GM12878 (cell line): ENCODE data around the gene CCDC88C. TPM values are rescaled to one million over a fixed set of nuclear protein-coding genes. Genes with fewer than 3 reads are reported as not detected.

Source experiments
- ATF2 ChIP-seq: IDR thresholded peaks from 2 replicates; pipeline ENCODE4 v1.6.1; 2012; ENCODE audit warnings: low read length, inconsistent platforms
- CHD2 ChIP-seq: IDR thresholded peaks from 2 replicates; pipeline ENCODE4 v1.6.1; 2011; ENCODE audit warnings: low read depth, low read length, improper control_type of control experiment, borderline replicate concordance
- EED ChIP-seq: sonication (generic); IDR thresholded peaks from 2 replicates; pipeline ENCODE4 v1.6.1; 2016; ENCODE audit warnings: antibody characterized with exemption, low read depth
- FOXK2 ChIP-seq: fragments of 450-650 bp; IDR thresholded peaks from 2 replicates; pipeline ENCODE4 v1.6.1; 2017; ENCODE audit warnings: mild to moderate bottlenecking, moderate library complexity
- NFIC ChIP-seq: IDR thresholded peaks from 2 replicates; pipeline ENCODE4 v1.6.1; 2012; ENCODE audit warnings: low read depth, mild to moderate bottlenecking, inconsistent platforms, low read length, moderate library complexity
- PAX8 ChIP-seq: fragments of 450-650 bp; IDR thresholded peaks from 2 replicates; pipeline ENCODE4 v1.6.1; 2017; ENCODE audit warnings: mild to moderate bottlenecking, moderate library complexity
- PKNOX1 ChIP-seq: fragments of 450-650 bp; IDR thresholded peaks from 2 replicates; pipeline ENCODE4 v1.6.1; 2016; ENCODE audit warnings: mild to moderate bottlenecking
- POLR2A ChIP-seq: IDR thresholded peaks from 2 replicates; pipeline ENCODE4 v1.6.1; 2011; ENCODE audit warnings: low read depth, mild to moderate bottlenecking, low read length
- RAD51 ChIP-seq: fragments of 450-650 bp; IDR thresholded peaks from 2 replicates; pipeline ENCODE4 v1.6.1; 2016; ENCODE audit warnings: moderate library complexity, mild to moderate bottlenecking, inconsistent platforms
- RUNX3 ChIP-seq: IDR thresholded peaks from 2 replicates; pipeline ENCODE4 v1.6.1; 2012; ENCODE audit warnings: low read length, inconsistent platforms
- SMARCA5 ChIP-seq: fragments of 450-650 bp; IDR thresholded peaks from 2 replicates; pipeline ENCODE4 v1.6.1; 2017; ENCODE audit warnings: mild to moderate bottlenecking
- TCF7 ChIP-seq: IDR thresholded peaks from 2 replicates; pipeline ENCODE4 v1.6.1; 2014; ENCODE audit warnings: antibody characterized with exemption, borderline replicate concordance
- ZNF687 ChIP-seq: fragments of 450-650 bp; IDR thresholded peaks from 2 replicates; pipeline ENCODE4 v1.6.1; 2017; ENCODE audit warnings: mild to moderate bottlenecking, moderate library complexity
- polyA plus RNA-seq, 11 experiments: library from polyadenylated mRNA; depleted of rRNA in 4 of 11; unstranded in 6 of 11; stranded (reverse) in 5 of 11; fragments of >200 nt; fragmentation: Nextera tagmentation in 4 of 11; fragmentation: Illumina TruSeq in 1 of 11; extraction: Ambion mirVana in 4 of 11; extraction: Trizol in 1 of 11; gene quantifications; 1 replicate in 1 of 11; 2 replicates in 10 of 11; pipeline versions ENCODE4 v1.2.1 to v1.2.3, GENCODE V29; 2011 to 2016; ENCODE audit warnings: inconsistent platforms in 2 of 11, missing spikeins in 2 of 11, low read depth in 1 of 11
- total RNA-seq, 4 experiments: library from RNA; depleted of rRNA in 3 of 4; stranded (reverse); fragments of >200 nt in 3 of 4; fragmentation: Illumina TruSeq in 1 of 4; extraction: Trizol in 1 of 4; gene quantifications; 2 replicates each; pipeline versions ENCODE4 v1.2.1 to v1.2.3, GENCODE V29; 2013 to 2021
- TF ChIP-seq, protein P1 (sequence below): fragments of 450-650 bp; conservative IDR thresholded peaks from 2 replicates; pipeline ENCODE4 v1.6.1; 2017; ENCODE audit warnings: mild to moderate bottlenecking, moderate library complexity
- TF ChIP-seq, protein P2 (sequence below), 3 experiments: IDR thresholded peaks in 2 of 3; conservative IDR thresholded peaks in 1 of 3; 2 replicates each; pipeline ENCODE4 v1.5.1; 2011; ENCODE audit warnings: low read depth in 3 of 3, low read length in 3 of 3, mild to moderate bottlenecking in 3 of 3, control low read depth in 2 of 3, moderate library complexity in 2 of 3, inconsistent platforms in 1 of 3, mixed read lengths in 1 of 3; ENCODE audit not compliant: control insufficient read depth in 2 of 3, insufficient read depth in 1 of 3; ENCODE audit errors: extremely low read depth in 1 of 3

The CCDC88C gene
- total and polyA plus RNA-seq, 10 of the 15 experiments (the other 5 are each of a cell fraction or from before 2014, with no cell fraction given), result 4.0 to 79.6 (median 36.6) TPM

- peak; percentile 77; the same call in 1 of the 2 replicates for TF ChIP-seq NFIC
- TF ChIP-seq TCF7, result no peak
- no peak for TF ChIP-seq PAX8
- peak; percentile 71 for TF ChIP-seq EED
- peak; percentile 81 for TF ChIP-seq PKNOX1
- TF ChIP-seq FOXK2, result no peak
- TF ChIP-seq POLR2A, result peak; percentile 57; the same call in 1 of the 2 replicates
- TF ChIP-seq ZNF687, result peak; percentile 60; the same call in 1 of the 2 replicates
- no peak; the same call in none of the 2 replicates for TF ChIP-seq ATF2
- TF ChIP-seq, protein P1, sequence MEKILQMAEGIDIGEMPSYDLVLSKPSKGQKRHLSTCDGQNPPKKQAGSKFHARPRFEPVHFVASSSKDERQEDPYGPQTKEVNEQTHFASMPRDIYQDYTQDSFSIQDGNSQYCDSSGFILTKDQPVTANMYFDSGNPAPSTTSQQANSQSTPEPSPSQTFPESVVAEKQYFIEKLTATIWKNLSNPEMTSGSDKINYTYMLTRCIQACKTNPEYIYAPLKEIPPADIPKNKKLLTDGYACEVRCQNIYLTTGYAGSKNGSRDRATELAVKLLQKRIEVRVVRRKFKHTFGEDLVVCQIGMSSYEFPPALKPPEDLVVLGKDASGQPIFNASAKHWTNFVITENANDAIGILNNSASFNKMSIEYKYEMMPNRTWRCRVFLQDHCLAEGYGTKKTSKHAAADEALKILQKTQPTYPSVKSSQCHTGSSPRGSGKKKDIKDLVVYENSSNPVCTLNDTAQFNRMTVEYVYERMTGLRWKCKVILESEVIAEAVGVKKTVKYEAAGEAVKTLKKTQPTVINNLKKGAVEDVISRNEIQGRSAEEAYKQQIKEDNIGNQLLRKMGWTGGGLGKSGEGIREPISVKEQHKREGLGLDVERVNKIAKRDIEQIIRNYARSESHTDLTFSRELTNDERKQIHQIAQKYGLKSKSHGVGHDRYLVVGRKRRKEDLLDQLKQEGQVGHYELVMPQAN, result peak; percentile 73; the same call in 1 of the 2 replicates
- TF ChIP-seq CHD2, result peak; percentile 16; the same call in 1 of the 2 replicates
- 0 out of 2 replicates have a peak, but pooled peaks have one; percentile 15 for TF ChIP-seq RAD51
- TF ChIP-seq SMARCA5, result peak; percentile 54; the same call in 1 of the 2 replicates
- TF ChIP-seq, protein P2, sequence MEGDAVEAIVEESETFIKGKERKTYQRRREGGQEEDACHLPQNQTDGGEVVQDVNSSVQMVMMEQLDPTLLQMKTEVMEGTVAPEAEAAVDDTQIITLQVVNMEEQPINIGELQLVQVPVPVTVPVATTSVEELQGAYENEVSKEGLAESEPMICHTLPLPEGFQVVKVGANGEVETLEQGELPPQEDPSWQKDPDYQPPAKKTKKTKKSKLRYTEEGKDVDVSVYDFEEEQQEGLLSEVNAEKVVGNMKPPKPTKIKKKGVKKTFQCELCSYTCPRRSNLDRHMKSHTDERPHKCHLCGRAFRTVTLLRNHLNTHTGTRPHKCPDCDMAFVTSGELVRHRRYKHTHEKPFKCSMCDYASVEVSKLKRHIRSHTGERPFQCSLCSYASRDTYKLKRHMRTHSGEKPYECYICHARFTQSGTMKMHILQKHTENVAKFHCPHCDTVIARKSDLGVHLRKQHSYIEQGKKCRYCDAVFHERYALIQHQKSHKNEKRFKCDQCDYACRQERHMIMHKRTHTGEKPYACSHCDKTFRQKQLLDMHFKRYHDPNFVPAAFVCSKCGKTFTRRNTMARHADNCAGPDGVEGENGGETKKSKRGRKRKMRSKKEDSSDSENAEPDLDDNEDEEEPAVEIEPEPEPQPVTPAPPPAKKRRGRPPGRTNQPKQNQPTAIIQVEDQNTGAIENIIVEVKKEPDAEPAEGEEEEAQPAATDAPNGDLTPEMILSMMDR (IDR thresholded peaks at IDR 0.05 in 2 of 3, conservative IDR thresholded peaks at IDR 0.05 in 1 of 3; ENCODE audit: control insufficient read depth in 2 of 3, extremely low read depth in 1 of 3, insufficient read depth in 1 of 3, low read depth in 3 of 3, low read length in 3 of 3), result no peak
- TF ChIP-seq RUNX3, result peak; percentile 85
Measured at GRCh38 chr14:91356181-91356763, 61.3 kb downstream of the CCDC88C start (continued).
